Measurements from ENCODE around the gene ADAM15. TPM values are rescaled to one million over a fixed set of nuclear protein-coding genes. Genes with fewer than 3 reads are reported as not detected.

ADAM15 gene
- total RNA-seq, 4 donors from 2014 or later, result 58.6 to 270 (median 153) TPM

GRCh38 chr1:155032886-155033285, 18.2 kb upstream of the ADAM15 start:
- no peaks in the 10 kb centered on the region for H3K36me3 ChIP-seq
- H3K27me3 ChIP-seq, result no peaks in the 10 kb centered on the region
- H3K27ac ChIP-seq, result no peak overlapping the region
- no peaks in the 10 kb centered on the region for H3K4me1 ChIP-seq
- no peak overlapping the region for H3K4me3 ChIP-seq
- TF ChIP-seq POLR2A (IDR thresholded peaks at IDR 0.05), result no peak
- TF ChIP-seq, protein P1, sequence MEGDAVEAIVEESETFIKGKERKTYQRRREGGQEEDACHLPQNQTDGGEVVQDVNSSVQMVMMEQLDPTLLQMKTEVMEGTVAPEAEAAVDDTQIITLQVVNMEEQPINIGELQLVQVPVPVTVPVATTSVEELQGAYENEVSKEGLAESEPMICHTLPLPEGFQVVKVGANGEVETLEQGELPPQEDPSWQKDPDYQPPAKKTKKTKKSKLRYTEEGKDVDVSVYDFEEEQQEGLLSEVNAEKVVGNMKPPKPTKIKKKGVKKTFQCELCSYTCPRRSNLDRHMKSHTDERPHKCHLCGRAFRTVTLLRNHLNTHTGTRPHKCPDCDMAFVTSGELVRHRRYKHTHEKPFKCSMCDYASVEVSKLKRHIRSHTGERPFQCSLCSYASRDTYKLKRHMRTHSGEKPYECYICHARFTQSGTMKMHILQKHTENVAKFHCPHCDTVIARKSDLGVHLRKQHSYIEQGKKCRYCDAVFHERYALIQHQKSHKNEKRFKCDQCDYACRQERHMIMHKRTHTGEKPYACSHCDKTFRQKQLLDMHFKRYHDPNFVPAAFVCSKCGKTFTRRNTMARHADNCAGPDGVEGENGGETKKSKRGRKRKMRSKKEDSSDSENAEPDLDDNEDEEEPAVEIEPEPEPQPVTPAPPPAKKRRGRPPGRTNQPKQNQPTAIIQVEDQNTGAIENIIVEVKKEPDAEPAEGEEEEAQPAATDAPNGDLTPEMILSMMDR (IDR thresholded peaks at IDR 0.05), result no peak
- H3K9me3 ChIP-seq, result no peaks in the 10 kb centered on the region
- DNase-seq, result no peak
- intact Hi-C loops (cut with DNase I; ENCODE audit: low total_unique reads), result no loop called here

DNA sequence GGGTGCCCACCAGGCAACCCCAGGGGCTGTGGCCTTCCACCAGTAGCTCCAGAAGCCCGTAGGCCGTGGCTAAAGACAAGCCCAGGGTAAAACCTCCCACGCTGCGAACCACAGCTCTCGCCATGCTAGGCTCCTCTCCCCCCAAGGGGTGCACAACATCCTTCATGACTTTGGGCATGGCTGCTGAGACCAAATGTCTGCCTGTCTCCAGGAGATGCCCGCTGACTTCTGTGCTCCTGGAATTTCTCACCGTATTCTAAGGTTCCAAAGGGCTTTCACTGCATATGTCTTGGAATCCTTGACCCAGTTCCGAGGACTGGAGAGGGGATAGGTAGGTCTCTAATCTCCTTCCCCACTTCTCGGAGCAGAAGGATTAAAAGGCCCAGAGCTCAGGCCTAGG, 17.6 kb upstream of the ADAM15 start, which contains the start of the genes DCST1 and DCST2:
DCST1 (plus strand) TSS at position 301 of the 400 bp plus-strand sequence. CDS start 213 bp downstream, outside the sequence.
DCST2 (minus strand) TSS at position 258 of the 400 bp plus-strand sequence; CDS start at position 178, 80 bp downstream.
- intact Hi-C loops (cut with DNase I; ENCODE audit: low total_unique reads), result no loop called here

GRCh38 chr1:155034318-155035208, 16.6 kb upstream of the ADAM15 start:
- Histone ChIP-seq H3K36me3 (no peaks in the 10 kb centered on the region), H3K27ac (no peak overlapping the region), H3K4me1 (no peaks in the 10 kb centered on the region), H3K27me3 (no peaks in the 10 kb centered on the region), H3K9me3 (no peaks in the 10 kb centered on the region), H3K4me3 (no peak overlapping the region)
- no peak for DNase-seq
- no peak for TF ChIP-seq POLR2A (IDR thresholded peaks at IDR 0.05)
- TF ChIP-seq, protein P1 (IDR thresholded peaks at IDR 0.05), result no peak
- intact Hi-C loops (cut with DNase I; ENCODE audit: low total_unique reads), result no loop called here

More for the DNA sequence above, 17.6 kb upstream of the ADAM15 start, which contains the start of the genes DCST1 and DCST2:
- DNase-seq, result no peak
- H3K4me3 ChIP-seq, result no peak within 1 kb of the TSS
- TF ChIP-seq, protein P1 (IDR thresholded peaks at IDR 0.05), result no peak
- no peak within 1 kb of the TSS for H3K27ac ChIP-seq
- H3K27me3 ChIP-seq, result no peaks in the 10 kb centered on the region
- no peaks in the 10 kb centered on the region for H3K4me1 ChIP-seq
- H3K36me3 ChIP-seq, result no peaks in the 10 kb centered on the region
- H3K9me3 ChIP-seq, result no peaks in the 10 kb centered on the region

DNA sequence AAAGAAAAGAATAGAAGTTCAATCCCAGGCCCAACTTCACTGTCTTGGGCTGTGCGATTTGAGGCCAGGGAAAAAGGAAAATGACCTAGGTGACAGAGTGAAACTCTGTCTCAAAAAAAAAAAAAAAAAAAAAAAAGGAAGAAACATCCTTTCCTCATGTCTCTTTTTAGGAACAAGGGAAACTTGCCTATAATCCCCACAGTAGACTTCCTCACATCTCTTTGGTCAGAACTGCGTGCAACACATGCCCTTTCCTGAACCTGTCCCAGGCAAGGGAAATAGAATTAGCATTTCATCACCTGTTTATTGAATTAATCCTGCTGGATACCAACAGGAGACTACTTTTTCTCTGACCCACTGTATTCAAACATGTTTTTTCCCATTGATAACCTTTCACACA, 15.2 kb upstream of the ADAM15 start:
- no peaks in the 10 kb centered on the region for H3K36me3 ChIP-seq
- no peaks in the 10 kb centered on the region for H3K4me1 ChIP-seq
- DNase-seq, result no peak
- no peak overlapping the region for H3K4me3 ChIP-seq
- intact Hi-C loops (cut with DNase I; ENCODE audit: low total_unique reads), result no loop called here
- no peaks in the 10 kb centered on the region for H3K27me3 ChIP-seq
- H3K9me3 ChIP-seq, result no peaks in the 10 kb centered on the region
- no peak overlapping the region for H3K27ac ChIP-seq
- TF ChIP-seq, protein P1 (IDR thresholded peaks at IDR 0.05), result no peak
- TF ChIP-seq POLR2A (IDR thresholded peaks at IDR 0.05), result no peak

GRCh38 chr1:155037043-155037442, 14.1 kb upstream of the ADAM15 start:
- Histone ChIP-seq H3K4me1 (no peaks in the 10 kb centered on the region), H3K9me3 (no peaks in the 10 kb centered on the region), H3K4me3 (no peak overlapping the region), H3K36me3 (no peaks in the 10 kb centered on the region), H3K27me3 (no peaks in the 10 kb centered on the region), H3K27ac (no peak overlapping the region)
- no peak for DNase-seq
- intact Hi-C loops (cut with DNase I; ENCODE audit: low total_unique reads), result no loop called here
- TF ChIP-seq, protein P1 (IDR thresholded peaks at IDR 0.05), result no peak
- no peak for TF ChIP-seq POLR2A (IDR thresholded peaks at IDR 0.05)

Data from uterus (tissue), 4 donors.